HG02884 (cell line): ENCODE measurements around the gene AGFG2.

Experiments used
- ATAC-seq: cut with Tn5 transposase; IDR thresholded peaks from one replicate; pipeline ENCODE4 v1.9.1; 2021; ENCODE audit warnings: mild to moderate bottlenecking, moderate library complexity; ENCODE audit not compliant: unreplicated experiment

The AGFG2 gene

DNA sequence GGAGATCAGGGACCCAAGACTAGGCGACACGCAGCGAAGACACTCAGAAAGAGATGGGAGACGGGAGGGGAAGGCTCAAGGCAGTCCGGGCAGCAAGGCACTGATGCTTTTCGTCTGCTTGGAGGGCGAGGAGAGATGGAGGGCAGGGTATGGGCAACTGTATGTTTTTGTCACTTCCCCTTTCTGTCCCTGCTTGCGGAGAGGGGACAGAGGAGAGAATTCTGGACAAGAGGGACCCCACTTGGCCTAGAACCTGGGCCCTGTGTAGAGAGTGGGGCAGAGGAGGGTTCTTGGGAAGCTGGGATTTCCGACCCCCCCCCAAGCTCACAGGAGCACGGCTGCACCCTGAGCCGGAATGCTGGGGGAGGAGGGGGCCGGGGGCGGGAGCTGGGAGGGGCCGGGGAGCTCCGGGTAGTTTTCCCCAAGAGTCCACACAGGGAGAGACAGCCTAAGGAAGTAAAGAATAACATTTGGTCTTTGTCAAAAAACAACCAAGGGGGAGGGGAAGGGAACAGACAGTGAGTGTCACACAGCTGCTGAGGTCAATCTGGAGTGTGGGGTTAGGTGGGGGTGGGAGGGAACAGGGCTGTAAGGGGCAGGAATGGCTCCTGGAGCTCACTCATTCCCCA, 45.2 kb downstream of the AGFG2 start:
- ATAC-seq, result no peak

DNA sequence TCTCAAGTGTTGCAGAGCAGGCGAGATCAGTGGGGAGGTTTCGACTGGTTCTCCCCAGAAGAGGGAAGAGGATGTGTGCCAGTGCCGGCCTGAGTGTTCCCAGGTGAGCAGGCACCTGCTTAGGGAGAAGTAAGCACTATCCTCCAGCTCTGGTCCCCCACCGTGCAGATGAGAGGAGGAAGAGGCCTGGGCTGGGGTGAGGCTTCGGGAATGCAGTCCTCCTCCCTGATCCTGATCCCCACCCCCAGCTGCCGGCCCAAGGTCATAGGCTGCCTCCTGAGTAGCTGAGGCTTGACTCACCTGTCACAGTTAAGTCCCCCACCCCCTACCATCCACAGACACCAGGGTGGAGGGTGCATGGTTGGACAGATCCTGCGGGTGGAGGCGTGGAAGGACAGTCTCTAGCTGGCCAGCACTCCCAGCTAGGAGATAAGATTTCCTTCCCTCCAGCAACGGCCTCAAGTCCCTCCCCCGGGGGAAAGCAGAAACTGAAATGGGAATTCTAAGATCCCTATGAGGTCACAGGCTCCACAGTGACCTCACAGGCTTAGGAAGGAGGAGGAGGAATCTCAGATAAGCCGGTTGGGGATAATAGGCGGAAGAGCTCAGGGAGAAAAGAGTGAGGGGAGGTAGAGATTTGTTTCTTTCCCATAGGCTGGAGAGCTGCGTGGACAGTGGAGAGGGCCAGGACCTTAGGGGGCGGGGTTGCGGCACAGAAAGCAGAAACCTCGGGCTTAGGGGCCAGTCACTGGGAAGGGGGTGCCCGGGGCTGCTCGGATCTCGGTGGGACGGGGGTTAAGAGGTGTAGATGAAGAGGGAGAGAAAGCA, 45.9 kb downstream of the AGFG2 start:
- ATAC-seq, result no peak

GRCh38 chr7:100585511-100586265, 46.7 kb downstream of the AGFG2 start, which contains the start of gene LRCH4:
Gene LRCH4, minus strand, starts transcription at chr7:100586129. Its CDS starts 29 bp downstream, at chr7:100586100.
- no peak for ATAC-seq

DNA sequence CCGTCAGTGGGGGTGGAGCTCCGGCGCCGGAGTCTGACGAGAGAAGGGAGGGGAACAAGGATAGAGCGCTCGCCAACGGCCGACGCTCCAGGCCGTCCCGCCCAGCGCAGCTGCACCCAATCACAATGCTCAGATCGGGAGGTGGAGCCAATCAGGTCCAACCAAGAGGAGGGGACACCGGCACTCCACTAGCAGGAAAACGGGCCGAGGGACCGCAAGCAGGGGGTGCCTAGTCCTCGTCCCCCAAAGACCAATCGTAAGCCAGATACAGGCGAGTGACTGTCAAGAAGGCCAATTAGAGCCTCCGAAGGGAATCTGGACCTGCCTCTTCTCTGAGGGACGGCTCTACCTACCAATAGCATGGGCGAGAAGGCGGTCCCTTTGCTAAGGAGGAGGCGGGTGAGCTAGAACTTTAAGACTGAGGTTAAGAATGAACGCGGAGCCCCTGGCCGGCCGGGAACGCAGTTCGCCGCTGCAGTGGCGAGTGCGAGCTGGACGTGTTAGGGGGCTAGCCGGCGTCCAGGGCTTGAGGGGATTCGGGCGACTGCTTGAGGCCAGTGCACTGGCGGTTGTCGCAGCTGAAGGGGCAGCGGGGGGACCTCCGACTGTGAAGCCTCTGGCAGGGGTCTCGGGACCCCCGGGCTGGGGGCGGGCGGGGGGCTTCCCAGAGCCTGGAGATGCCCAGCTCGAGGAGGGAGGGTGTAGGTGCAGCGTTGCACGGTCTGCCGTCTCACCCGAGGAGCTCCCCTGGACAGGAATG, 47.4 kb downstream of the AGFG2 start, which contains the start of gene FBXO24:
Gene FBXO24 (plus strand): TSS at position 63 of the 760 bp plus-strand sequence. CDS start 298 bp downstream, at position 361.
- peak; percentile 85 for ATAC-seq

DNA sequence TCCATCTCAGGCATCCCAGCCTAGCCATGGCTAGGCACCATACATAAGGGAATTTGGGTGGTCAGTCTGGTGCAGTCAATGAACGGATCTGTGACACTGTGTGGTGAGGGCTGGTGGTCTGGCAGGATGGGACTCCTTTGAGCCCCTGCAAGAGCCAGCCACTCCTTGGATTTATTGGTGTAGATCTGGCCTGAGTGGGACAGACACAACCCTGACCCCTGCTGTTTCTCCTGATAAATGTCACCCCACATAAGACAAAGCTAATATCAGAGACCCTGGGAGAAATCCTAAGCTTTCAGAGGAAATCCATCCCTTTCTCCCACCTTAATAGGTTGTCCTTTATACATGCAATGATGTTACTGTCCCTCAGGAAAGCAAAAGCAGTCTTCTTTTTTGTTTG, 49.4 kb downstream of the AGFG2 start:
- ATAC-seq, result no peak

- ATAC-seq, result no peak
These were observed 50.4 kb downstream of the AGFG2 start for GRCh38 chr7:100589341-100589947.

- ATAC-seq, result no peak
These were observed 51.2 kb downstream of the AGFG2 start for GRCh38 chr7:100590077-100590737.

- ATAC-seq, result no peak
These were observed 52.6 kb downstream of the AGFG2 start for GRCh38 chr7:100591596-100591995.

DNA sequence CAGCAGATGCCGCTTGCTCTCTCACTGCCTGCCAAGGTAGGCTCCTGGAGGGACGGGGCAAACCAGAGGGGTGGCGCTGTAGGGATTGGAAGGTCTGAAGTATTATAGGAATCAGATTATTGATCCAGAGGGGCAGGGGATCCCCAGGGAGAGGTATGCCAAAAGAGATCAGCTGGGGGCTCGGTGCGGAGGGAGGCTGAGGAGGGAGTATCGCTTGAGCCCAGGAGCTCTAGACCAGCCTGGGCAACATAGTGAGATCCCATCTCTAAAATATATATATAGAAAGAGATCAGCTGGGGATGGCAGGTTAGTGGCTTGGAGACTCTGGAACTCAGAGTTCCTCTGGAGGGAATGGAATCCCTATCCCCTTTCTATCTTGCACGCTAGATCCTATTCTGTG, 56.2 kb downstream of the AGFG2 start:
- no peak for ATAC-seq

GRCh38 chr7:100598425-100598824, 59.4 kb downstream of the AGFG2 start:
- ATAC-seq, result no peak

- ATAC-seq, result no peak
These were observed 61.1 kb downstream of the AGFG2 start for GRCh38 chr7:100599911-100600729.

GRCh38 chr7:100600730-100601038, 61.7 kb downstream of the AGFG2 start:
- ATAC-seq, result no peak

GRCh38 chr7:100602889-100603725, 64.1 kb downstream of the AGFG2 start:
- no peak for ATAC-seq

- ATAC-seq, result no peak
These were observed 64.7 kb downstream of the AGFG2 start for GRCh38 chr7:100603726-100604027.

GRCh38 chr7:100604028-100604975, 65.3 kb downstream of the AGFG2 start:
- ATAC-seq, result no peak

DNA sequence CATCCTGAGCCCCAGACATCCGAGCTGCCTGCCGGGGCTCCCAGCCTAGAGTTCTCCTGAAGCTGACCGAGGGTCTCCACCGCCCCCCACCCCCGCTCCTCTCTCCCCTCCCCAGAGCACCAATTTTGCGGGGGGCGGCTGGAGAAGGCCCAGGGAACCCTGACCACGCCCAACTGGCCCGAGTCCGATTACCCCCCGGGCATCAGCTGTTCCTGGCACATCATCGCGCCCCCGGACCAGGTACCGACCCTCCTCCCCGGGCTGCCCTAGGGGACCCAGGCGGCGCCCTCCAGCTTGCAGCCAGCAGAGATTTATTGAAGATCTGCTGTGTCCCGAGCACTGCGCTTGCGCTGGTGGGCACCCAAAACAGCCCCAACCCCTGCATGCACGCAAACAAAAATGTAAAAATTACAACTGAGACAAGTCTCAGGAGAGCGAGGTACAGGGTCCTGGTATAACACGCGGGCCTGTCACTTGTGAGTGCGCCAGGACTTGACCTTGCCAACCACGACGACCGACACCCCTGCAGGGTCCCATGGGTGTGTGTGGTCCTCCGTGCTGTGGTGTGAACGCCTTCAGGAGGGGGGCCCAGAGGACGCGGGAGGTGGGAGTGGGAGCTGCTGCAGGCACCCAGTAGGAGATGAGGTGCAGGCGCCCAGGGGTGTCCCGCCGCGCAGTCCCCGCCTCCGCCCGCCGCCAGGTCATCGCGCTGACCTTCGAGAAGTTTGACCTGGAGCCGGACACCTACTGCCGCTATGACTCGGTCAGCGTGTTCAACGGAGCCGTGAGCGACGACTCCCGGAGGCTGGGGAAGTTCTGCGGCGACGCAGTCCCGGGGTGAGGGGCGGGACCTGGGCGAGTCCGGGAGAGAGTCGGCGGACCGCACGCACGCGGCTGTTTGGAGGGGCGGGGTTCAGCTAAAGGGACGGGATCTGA, 66.2 kb downstream of the AGFG2 start:
- ATAC-seq, result no peak
